Neural progenitor cell (in vitro differentiated cells): ENCODE results near the gene ARHGAP42. TPM values are rescaled to one million over a fixed set of nuclear protein-coding genes. Genes with fewer than 3 reads are reported as not detected.
A peak's percentile ranks its signal among the peaks of the same experiment; 100 is the strongest.

Source experiments
- DNase-seq: peaks from one replicate; pipeline ENCODE4 v3.0.0-alpha.2; 2016; ENCODE audit warnings: low spot score
- H2AFZ ChIP-seq: fragments of 200-600 bp; sonication (generic); replicated peaks from 2 replicates; pipeline ENCODE4 v1.6.1; 2016; ENCODE audit warnings: antibody characterized with exemption
- H3F3A ChIP-seq: fragments of 200-600 bp; sonication (generic); 2 replicates; pipeline ENCODE4 v1.6.1; 2016; ENCODE audit warnings: antibody characterized with exemption, low read depth
- H3K27ac ChIP-seq: fragments of 200-600 bp; sonication (generic); 2 replicates; pipeline ENCODE4 v1.5.1; 2016; ENCODE audit warnings: mild to moderate bottlenecking
- H3K27me3 ChIP-seq: fragments of 200-600 bp; sonication (generic); 2 replicates; pipeline ENCODE4 v1.6.1; 2016; ENCODE audit warnings: mild to moderate bottlenecking, moderate library complexity
- H3K36me3 ChIP-seq: fragments of 200-600 bp; sonication (generic); 2 replicates; pipeline ENCODE4 v1.5.1; 2016
- H3K4me1 ChIP-seq: fragments of 200-600 bp; sonication (generic); 2 replicates; pipeline ENCODE4 v1.6.1; 2016; ENCODE audit warnings: mixed run types
- H3K4me2 ChIP-seq: fragments of 200-600 bp; sonication (generic); 2 replicates; pipeline ENCODE4 v1.6.1; 2016
- H3K4me3 ChIP-seq: fragments of 200-600 bp; sonication (generic); 2 replicates; pipeline ENCODE4 v1.5.1; 2016
- H3K79me2 ChIP-seq: fragments of 200-600 bp; sonication (generic); 2 replicates; pipeline ENCODE4 v1.6.1; 2016; ENCODE audit warnings: low read depth
- H3K9ac ChIP-seq: fragments of 200-600 bp; sonication (generic); 2 replicates; pipeline ENCODE4 v1.6.1; 2016
- H3K9me3 ChIP-seq: fragments of 200-600 bp; sonication (generic); 2 replicates; pipeline ENCODE4 v1.5.1; 2016; ENCODE audit warnings: low read depth
- H4K20me1 ChIP-seq: fragments of 200-600 bp; sonication (generic); 2 replicates; pipeline ENCODE4 v1.6.1; 2016; ENCODE audit warnings: low read depth
- H3K27ac Mint-ChIP-seq: 3 replicates; pipeline ENCODE4 v1.8.0; 2021; ENCODE audit warnings: mixed read lengths
- H3K27me3 Mint-ChIP-seq: 2 replicates; pipeline ENCODE4 v1.8.0; 2022; ENCODE audit warnings: low read depth, mild to moderate bottlenecking, inconsistent platforms, moderate library complexity, mixed read lengths; ENCODE audit not compliant: insufficient read depth
- H3K36me3 Mint-ChIP-seq: 3 replicates; pipeline ENCODE4 v1.8.0; 2021; ENCODE audit warnings: mixed read lengths
- H3K4me1 Mint-ChIP-seq: 3 replicates; pipeline ENCODE4 v1.8.0; 2021; ENCODE audit warnings: mixed read lengths
- H3K4me3 Mint-ChIP-seq: 3 replicates; pipeline ENCODE4 v1.8.0; 2021; ENCODE audit warnings: mild to moderate bottlenecking, moderate library complexity, mixed read lengths
- H3K9me3 Mint-ChIP-seq: 3 replicates; pipeline ENCODE4 v1.8.0; 2020; ENCODE audit warnings: mixed read lengths
- CTCF ChIP-seq: fragments of 200-600 bp; sonication (generic); IDR thresholded peaks from 2 replicates; pipeline ENCODE4 v1.5.1; 2017; ENCODE audit warnings: antibody characterized with exemption, mild to moderate bottlenecking
- EZH2 ChIP-seq: fragments of 200-600 bp; sonication (generic); IDR thresholded peaks from 2 replicates; pipeline ENCODE4 v1.6.1; 2017; ENCODE audit warnings: antibody characterized with exemption, mild to moderate bottlenecking, moderate library complexity
- EZH2phosphoT487 ChIP-seq: fragments of 200-600 bp; sonication (generic); IDR thresholded peaks from 2 replicates; pipeline ENCODE4 v1.6.1; 2017; ENCODE audit warnings: antibody characterized with exemption
- total RNA-seq: library from RNA; depleted of rRNA; stranded (reverse); fragments of >200 nt; gene quantifications from 2 replicates; pipeline ENCODE4 v1.2.3, GENCODE V29; 2015; ENCODE audit warnings: low replicate concordance

Gene ARHGAP42
- total RNA-seq, 1 donor from 2014 or later = 31.0 TPM

- DNase-seq = no peak
- Histone ChIP-seq H3K36me3 (no peaks in the 10 kb centered on the region), H3K4me3 (no peak overlapping the region), H3K27ac (no peak overlapping the region), H3K9ac (no peak overlapping the region), H3K79me2 (peaks cover 7% of the 10 kb centered on the region), H3F3A (peaks cover 4% of the 10 kb centered on the region), H3K27me3 (no peaks in the 10 kb centered on the region), H4K20me1 (no peaks in the 10 kb centered on the region), H3K4me2 (no peak overlapping the region), H3K9me3 (no peaks in the 10 kb centered on the region), H2AFZ (no peak overlapping the region), H3K4me1 (peaks cover 20% of the 10 kb centered on the region)
- TF ChIP-seq EZH2 (no peak), CTCF (no peak), EZH2phosphoT487 (no peak)
- Mint-ChIP-seq H3K4me3 (no peak overlapping the region), H3K9me3 (peaks cover 6% of the 10 kb centered on the region), H3K27me3 (no peaks in the 10 kb centered on the region), H3K36me3 (no peaks in the 10 kb centered on the region), H3K27ac (no peak overlapping the region), H3K4me1 (peaks cover 6% of the 10 kb centered on the region)
These were observed 103.0 kb downstream of the ARHGAP42 start for GRCh38 chr11:100790073-100790472.

- Histone ChIP-seq H3K27ac (no peak overlapping the region), H3K79me2 (peaks cover 7% of the 10 kb centered on the region)
- H3K27ac Mint-ChIP-seq = no peak overlapping the region
These were observed 104.0 kb downstream of the ARHGAP42 start for GRCh38 chr11:100791103-100791502.

GRCh38 chr11:100791860-100792259 lies 104.8 kb downstream of the ARHGAP42 start:
- peaks cover 4% of the 10 kb centered on the region for H3F3A ChIP-seq
- no peak overlapping the region for H3K4me3 ChIP-seq
- H3K9ac ChIP-seq = no peak overlapping the region
- Mint-ChIP-seq H3K9me3 (peaks cover 6% of the 10 kb centered on the region), H3K27ac (no peak overlapping the region), H3K36me3 (no peaks in the 10 kb centered on the region), H3K4me1 (peaks cover 6% of the 10 kb centered on the region), H3K4me3 (no peak overlapping the region), H3K27me3 (no peaks in the 10 kb centered on the region)
- no peak overlapping the region for H3K4me2 ChIP-seq
- no peak overlapping the region for H2AFZ ChIP-seq
- H3K4me1 ChIP-seq = peaks cover 12% of the 10 kb centered on the region
- H3K27ac ChIP-seq = no peak overlapping the region
- no peak for DNase-seq
- H3K79me2 ChIP-seq = peaks cover 7% of the 10 kb centered on the region
- TF ChIP-seq EZH2phosphoT487 (no peak), EZH2 (no peak), CTCF (no peak)
- H3K27me3 ChIP-seq = no peaks in the 10 kb centered on the region
- no peaks in the 10 kb centered on the region for H3K9me3 ChIP-seq
- no peaks in the 10 kb centered on the region for H3K36me3 ChIP-seq
- H4K20me1 ChIP-seq = no peaks in the 10 kb centered on the region

More at GRCh38 chr11:100791103-100791502, 104.0 kb downstream of the ARHGAP42 start:
- no peak for TF ChIP-seq EZH2phosphoT487
- TF ChIP-seq CTCF = no peak
- no peak for TF ChIP-seq EZH2
- H3K4me3 Mint-ChIP-seq = no peak overlapping the region
- H3K4me3 ChIP-seq = no peak overlapping the region
- H4K20me1 ChIP-seq = no peaks in the 10 kb centered on the region
- H2AFZ ChIP-seq = peak overlapping the region; percentile 23
- H3F3A ChIP-seq = peaks cover 4% of the 10 kb centered on the region
- H3K9me3 Mint-ChIP-seq = peaks cover 6% of the 10 kb centered on the region
- no peaks in the 10 kb centered on the region for H3K27me3 ChIP-seq
- H3K9ac ChIP-seq = no peak overlapping the region
- no peaks in the 10 kb centered on the region for H3K36me3 ChIP-seq
- H3K36me3 Mint-ChIP-seq = no peaks in the 10 kb centered on the region
- peaks cover 6% of the 10 kb centered on the region for H3K4me1 Mint-ChIP-seq
- H3K4me2 ChIP-seq = no peak overlapping the region
- peaks cover 12% of the 10 kb centered on the region for H3K4me1 ChIP-seq
- no peak for DNase-seq
- H3K27me3 Mint-ChIP-seq = no peaks in the 10 kb centered on the region
- H3K9me3 ChIP-seq = no peaks in the 10 kb centered on the region
